HG03108 (cell line): ENCODE results near the gene ZNF304.
A peak's percentile ranks its signal among the peaks of the same experiment; 100 is the strongest.
"Not testable (repeated sequence)": the region's sequence is repeated elsewhere in the genome, so short reads cannot be mapped to it uniquely, and the experiment has no call there.

Experiments
- ATAC-seq: cut with Tn5 transposase; IDR thresholded peaks from one replicate; pipeline ENCODE4 v1.9.1; 2021; ENCODE audit warnings: moderate library complexity; ENCODE audit not compliant: unreplicated experiment

Gene ZNF304

DNA sequence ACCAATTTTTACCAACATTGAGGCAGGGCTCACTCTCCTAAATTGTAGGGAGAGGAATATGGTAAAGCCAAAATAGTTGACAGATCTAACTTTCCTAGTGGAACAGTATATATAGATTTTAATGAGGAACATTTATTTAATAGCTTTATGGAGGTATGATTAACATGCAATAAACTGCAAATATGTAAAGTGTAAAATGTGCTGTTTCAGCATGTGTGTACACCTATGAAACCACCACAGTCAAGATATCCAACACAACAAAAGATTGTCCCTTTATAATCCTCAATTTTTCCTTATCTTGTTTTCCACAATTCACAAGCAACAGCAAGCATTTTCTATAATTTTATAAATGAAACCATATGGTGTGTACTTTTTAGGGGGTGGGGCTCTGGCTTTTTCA lies 8.2 kb downstream of the ZNF304 start:
- no peak for ATAC-seq

DNA sequence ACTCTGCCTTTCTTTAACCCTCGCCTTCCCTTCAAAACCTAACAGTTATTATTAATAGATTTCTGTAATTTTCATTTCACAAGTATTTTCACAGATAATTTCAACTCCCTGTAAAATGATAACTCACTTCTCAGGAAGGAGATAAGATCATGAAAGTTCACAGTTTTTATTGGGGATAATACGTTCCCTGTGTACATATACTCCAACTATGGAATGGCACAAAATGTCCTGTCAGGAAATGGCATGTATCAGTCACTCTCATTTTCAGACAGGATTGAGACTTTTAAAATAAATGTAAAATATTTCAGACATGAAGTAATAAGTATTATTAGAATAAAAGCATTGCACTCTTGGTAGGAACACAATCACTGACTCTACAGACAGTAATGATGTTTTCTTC lies 11.3 kb downstream of the ZNF304 start:
- no peak for ATAC-seq

- ATAC-seq = peak; percentile 94
Measured at GRCh38 chr19:57362997-57363687, 12.1 kb downstream of the ZNF304 start, which contains the start of the genes TRAPPC2B and ZNF547. TSS of gene TRAPPC2B (plus strand) at chr19:57363551. CDS start at chr19:57364834, 1,283 bp downstream. TSS of gene ZNF547 (plus strand) at chr19:57363551. CDS start at chr19:57368556, 5,005 bp downstream.

GRCh38 chr19:57363688-57364181 lies 12.7 kb downstream of the ZNF304 start:
- ATAC-seq = no peak

GRCh38 chr19:57366776-57367175 lies 15.7 kb downstream of the ZNF304 start:
- no peak for ATAC-seq

- ATAC-seq = no peak
Measured at GRCh38 chr19:57374179-57374578, 23.1 kb downstream of the ZNF304 start.

- ATAC-seq = not testable (repeated sequence)
Measured at GRCh38 chr19:57374647-57375046, 23.6 kb downstream of the ZNF304 start.

GRCh38 chr19:57376151-57376550 lies 25.1 kb downstream of the ZNF304 start:
- no peak for ATAC-seq

DNA sequence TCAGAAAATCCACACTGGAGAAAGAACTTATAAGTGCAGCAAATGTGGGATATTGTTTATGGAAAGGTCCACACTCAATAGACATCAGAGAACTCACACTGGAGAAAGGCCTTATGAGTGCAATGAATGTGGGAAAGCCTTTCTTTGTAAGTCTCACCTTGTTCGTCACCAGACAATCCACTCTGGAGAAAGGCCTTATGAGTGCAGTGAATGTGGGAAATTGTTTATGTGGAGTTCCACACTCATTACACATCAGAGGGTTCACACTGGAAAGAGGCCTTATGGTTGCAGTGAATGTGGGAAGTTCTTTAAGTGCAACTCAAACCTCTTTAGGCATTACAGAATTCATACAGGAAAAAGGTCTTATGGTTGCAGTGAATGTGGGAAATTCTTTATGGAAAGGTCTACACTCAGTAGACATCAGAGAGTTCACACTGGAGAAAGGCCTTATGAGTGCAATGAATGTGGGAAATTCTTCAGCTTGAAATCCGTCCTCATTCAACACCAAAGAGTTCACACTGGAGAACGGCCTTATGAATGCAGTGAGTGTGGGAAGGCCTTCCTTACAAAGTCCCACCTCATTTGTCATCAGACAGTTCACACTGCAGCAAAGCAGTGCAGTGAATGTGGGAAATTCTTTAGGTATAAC lies 26.6 kb downstream of the ZNF304 start:
- no peak for ATAC-seq

DNA sequence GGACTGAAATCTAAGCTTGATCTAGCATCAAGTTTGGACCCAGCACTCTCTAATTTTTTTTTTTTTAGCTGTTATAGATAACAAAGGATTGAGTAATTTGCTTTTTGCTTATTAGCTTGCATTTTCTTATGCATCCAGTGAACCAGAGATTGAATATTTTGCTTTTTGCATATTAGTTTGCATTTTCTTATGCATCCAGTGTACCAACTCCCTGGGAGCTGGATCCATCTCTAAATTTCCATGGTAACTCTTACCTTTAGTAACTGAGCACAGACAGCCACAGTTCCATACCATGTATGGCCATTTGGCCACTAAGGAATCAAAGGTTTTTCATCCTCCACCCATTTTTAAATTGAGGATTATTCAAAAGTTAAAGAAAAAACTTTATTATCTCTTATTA lies 29.9 kb downstream of the ZNF304 start:
- ATAC-seq = no peak

DNA sequence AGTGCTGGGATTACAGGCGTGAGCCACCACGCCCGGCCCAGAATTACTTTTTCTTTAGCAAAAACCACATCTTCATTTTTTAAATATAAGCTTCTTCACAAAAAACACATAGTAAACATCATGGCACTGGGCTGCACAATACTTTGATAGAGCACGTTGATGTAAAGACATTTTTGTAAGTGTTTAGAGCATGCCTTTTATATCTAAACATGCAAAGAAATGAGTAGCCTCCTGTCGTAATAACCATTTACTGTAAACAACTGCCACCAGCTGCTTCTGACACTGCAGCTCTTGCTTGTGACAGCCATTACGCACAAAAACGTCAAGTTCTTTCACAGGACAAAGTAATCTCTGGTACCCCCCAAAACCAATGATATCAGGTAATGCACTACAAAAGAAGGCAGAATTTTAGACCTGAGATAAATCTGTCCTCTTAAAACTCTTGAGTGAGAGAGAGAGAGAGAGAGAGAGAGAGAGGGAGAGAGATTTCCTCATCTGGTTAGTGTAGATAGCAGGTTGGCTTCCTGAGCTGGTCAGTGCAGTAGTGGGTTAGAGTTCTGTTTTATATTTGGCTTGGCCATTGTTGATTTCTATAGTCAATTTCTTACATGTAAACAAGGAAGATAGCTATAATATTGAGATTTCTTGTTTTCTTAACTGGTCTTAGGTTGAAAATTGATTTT lies 31.9 kb downstream of the ZNF304 start:
- ATAC-seq = no peak

DNA sequence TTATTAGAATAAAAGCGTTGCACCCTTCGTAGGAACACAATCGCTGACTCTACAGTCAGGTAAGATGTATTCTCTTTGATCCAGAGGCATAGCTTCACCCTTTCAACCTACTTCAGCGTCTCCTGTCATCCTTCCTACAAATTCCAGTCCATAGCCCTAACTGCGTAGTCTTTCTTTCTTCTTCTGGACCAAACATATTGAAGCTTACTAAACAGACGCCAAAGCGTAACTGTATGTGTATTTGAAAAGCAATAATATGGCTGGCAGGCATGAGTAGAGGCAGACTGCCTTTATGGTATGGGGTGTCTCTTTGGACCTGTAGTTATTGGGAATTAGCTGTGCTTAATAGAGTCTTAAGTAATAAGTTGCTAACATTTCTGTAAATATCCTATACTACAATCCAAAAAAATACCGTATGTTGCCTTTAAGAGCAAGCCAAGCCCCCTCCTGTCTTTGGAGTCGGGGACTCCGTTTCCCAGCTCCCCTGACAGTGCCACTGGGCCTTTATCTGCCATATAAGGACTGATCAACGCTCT lies 38.2 kb downstream of the ZNF304 start:
- no peak for ATAC-seq

- ATAC-seq = peak; percentile 98
Measured at GRCh38 chr19:57389730-57390598, 38.9 kb downstream of the ZNF304 start, which contains the start of gene ZNF548. TSS of gene ZNF548 (plus strand) at chr19:57389854. CDS start at chr19:57390100, 246 bp downstream.

DNA sequence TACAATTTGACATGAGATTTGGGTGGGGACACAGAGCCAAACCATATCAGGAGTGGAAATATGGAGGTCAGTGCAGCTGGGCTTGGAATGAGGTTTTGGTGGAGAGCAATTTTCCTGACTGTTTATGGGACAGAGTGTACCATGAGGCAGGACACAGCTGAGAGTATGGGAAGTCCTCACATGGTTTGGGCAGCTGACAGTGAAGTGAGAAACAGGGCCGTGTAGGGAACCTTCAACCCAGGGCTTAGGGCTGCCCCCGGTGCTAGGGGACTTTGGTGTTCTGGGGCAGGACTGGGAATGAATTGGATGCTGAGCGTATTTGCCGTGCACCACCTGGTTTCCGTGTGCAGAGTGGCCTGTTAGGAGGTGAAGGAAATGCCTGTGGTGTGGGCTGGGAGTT lies 44.6 kb downstream of the ZNF304 start:
- no peak for ATAC-seq

DNA sequence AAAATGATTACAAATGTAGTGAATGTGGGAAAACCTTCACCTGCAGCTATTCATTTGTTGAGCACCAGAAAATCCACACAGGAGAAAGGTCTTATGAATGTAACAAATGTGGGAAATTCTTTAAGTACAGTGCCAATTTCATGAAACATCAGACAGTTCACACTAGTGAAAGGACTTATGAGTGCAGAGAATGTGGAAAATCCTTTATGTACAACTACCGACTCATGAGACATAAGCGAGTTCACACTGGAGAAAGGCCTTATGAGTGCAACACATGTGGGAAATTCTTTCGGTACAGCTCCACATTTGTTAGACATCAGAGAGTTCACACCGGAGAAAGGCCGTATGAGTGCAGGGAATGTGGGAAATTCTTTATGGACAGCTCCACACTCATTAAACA lies 47.8 kb downstream of the ZNF304 start:
- ATAC-seq = no peak

DNA sequence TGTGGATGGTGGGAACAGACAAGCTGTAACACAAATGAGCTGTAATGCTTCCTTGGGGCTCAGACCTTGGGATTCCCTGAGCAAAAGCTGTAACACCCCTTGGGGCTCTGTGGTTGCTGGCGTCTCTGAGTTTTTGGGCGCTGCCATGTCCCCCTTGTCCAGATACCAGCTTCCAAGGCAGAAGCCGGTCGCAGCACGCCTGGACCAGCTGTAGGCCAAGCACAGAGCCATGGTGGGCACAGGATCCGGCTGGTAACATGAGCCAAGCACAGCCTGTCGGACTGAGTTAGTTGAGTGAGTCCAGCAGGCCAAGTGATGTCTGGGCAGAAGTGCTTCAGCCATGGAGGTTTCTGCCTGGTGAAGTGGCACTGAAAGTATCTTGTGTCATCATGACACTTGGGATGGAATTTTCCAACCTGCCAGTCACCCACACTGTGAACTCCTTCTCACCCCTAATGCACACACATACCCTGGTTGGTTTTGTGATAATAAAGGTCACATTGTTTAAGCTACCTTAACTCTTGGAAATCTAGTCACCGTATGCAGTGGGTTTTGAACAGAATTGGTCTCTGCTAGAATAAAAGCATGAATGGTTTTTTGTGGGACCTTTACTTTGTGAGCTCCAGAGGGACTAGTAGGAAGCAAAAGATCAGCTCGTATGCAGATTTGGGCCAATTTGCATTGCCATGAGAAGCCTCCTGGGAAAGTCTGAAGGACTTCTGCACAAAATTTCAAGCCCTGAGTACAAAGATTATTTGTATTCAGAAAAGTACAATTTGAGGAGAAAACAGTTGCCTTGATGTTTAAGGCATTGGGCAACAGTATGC lies 52.9 kb downstream of the ZNF304 start:
- ATAC-seq = no peak

GRCh38 chr19:57406516-57407123 lies 55.5 kb downstream of the ZNF304 start:
- no peak for ATAC-seq
